Loucy (cell line): ENCODE measurements around the gene TUB.

Experiments used
- CTCF ChIP-seq: fragments of 200-600 bp; sonication (generic); conservative IDR thresholded peaks from 2 replicates; pipeline ENCODE4 v1.5.1; 2014; ENCODE audit warnings: mild to moderate bottlenecking, antibody characterized with exemption, low read length
- EZH2phosphoT487 ChIP-seq: fragments of 200-600 bp; IDR thresholded peaks from 2 replicates; pipeline ENCODE4 v1.6.1; 2018; ENCODE audit warnings: antibody characterized with exemption, mild to moderate bottlenecking, moderate library complexity, borderline replicate concordance

DNA sequence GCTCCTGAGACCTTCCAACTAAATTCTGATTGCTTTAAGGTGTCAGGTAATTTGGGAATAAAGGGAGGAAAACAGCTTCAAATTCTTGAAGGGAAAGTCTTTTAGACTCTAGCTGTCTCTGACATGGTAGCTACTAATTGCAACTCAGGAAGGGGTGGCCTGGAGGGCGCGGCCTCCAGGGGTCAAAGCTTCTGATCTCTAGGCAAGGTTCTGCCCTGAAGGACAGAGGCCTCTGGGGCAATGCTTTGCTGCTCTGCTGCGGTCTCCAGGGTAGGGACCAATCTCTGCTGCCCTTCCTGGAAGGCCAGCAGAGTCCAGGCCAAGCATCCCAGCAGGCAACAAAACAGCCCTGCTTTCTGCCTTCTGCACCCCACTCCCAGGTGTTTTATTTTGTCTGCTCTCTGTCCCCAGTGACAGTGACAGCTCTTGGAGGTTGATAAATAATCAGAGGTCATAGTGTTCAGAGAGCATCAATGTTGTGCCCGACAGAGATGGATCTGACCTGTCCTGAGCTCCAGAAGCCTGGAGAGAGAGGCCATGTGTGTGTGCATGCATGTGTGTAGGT, 1.8 kb upstream of the TUB start:
- no peak for TF ChIP-seq CTCF
- TF ChIP-seq EZH2phosphoT487, result no peak
